ENCODE results near the gene LY6G5C. TPM values are rescaled to one million over a fixed set of nuclear protein-coding genes. Genes with fewer than 3 reads are reported as not detected.

Gene LY6G5C
- total RNA-seq, 4 donors from 2014 or later: 0.84 TPM; not detected in 3

GRCh38 chr6:31689249-31690110 is 8.6 kb upstream of the LY6G5C start:
- Histone ChIP-seq H3K36me3 (peaks cover 4 to 91% (median 5%) of the 10 kb centered on the region in 3 donors), H3K4me1 (no peaks in the 10 kb centered on the region), H3K27ac (no peak overlapping the region), H3K27me3 (no peaks in the 10 kb centered on the region), H3K4me3 (no peak overlapping the region), H3K9me3 (no peaks in the 10 kb centered on the region)
- WGBS, 2 donors: 74 to 76% methylated on average over 11 of the region's 11 CpGs
- DNase-seq (ENCODE audit: low spot score in 2 of 2): no peak
- peak in 1 of 5 experiments; percentile 27 for TF ChIP-seq CTCF (IDR thresholded peaks at IDR 0.05)
- TF ChIP-seq EP300 (IDR thresholded peaks at IDR 0.05): no peak

- H3K4me3 ChIP-seq: no peak overlapping the region
- no peak overlapping the region for H3K27ac ChIP-seq
- H3K27me3 ChIP-seq: no peaks in the 10 kb centered on the region
- H3K4me1 ChIP-seq: peaks cover 0 to 7% (median 3%) of the 10 kb centered on the region in 4 donors
- no peaks in the 10 kb centered on the region for H3K9me3 ChIP-seq
- TF ChIP-seq POLR2A (IDR thresholded peaks at IDR 0.05) (no peak), CTCF (IDR thresholded peaks at IDR 0.05) (no peak), EP300 (IDR thresholded peaks at IDR 0.05) (no peak)
- WGBS, 2 donors: 74 to 76% methylated on average over 13 to 14 of the region's 14 CpGs
- no peak for DNase-seq (ENCODE audit: low spot score in 2 of 2)
- H3K36me3 ChIP-seq: peaks cover 4 to 77% (median 5%) of the 10 kb centered on the region in 3 donors
These were observed 7.2 kb upstream of the LY6G5C start for GRCh38 chr6:31687860-31688693.

- DNase-seq (ENCODE audit: low spot score in 2 of 2): no peak
- WGBS, 2 donors: 77 to 81% methylated on average over 8 of the region's 8 CpGs
- no peaks in the 10 kb centered on the region for H3K27me3 ChIP-seq
- H3K4me1 ChIP-seq: peaks cover 0 to 15% (median 3%) of the 10 kb centered on the region in 4 donors
- no peaks in the 10 kb centered on the region for H3K9me3 ChIP-seq
- H3K4me3 ChIP-seq: no peak overlapping the region
- peaks cover 4 to 70% (median 5%) of the 10 kb centered on the region in 3 donors for H3K36me3 ChIP-seq
- no peak overlapping the region for H3K27ac ChIP-seq
- TF ChIP-seq EP300 (IDR thresholded peaks at IDR 0.05): no peak
These were observed 6.5 kb upstream of the LY6G5C start for GRCh38 chr6:31687321-31687720.

- no peak for DNase-seq (ENCODE audit: low spot score in 2 of 2)
- TF ChIP-seq EP300 (IDR thresholded peaks at IDR 0.05): no peak
- no peak for TF ChIP-seq POLR2A (IDR thresholded peaks at IDR 0.05)
- TF ChIP-seq CTCF (IDR thresholded peaks at IDR 0.05): no peak
- Histone ChIP-seq H3K9me3 (no peaks in the 10 kb centered on the region), H3K4me3 (no peak overlapping the region), H3K27me3 (no peaks in the 10 kb centered on the region), H3K4me1 (peaks cover 0 to 21% (median 3%) of the 10 kb centered on the region in 4 donors), H3K27ac (no peak overlapping the region), H3K36me3 (peaks cover 1 to 61% (median 4%) of the 10 kb centered on the region in 3 donors)
- 70 to 89% methylated on average over 5 of the region's 5 CpGs for WGBS, 2 donors
These were observed 5.6 kb upstream of the LY6G5C start for GRCh38 chr6:31686483-31686882.

GRCh38 chr6:31683591-31683990 is 2.7 kb upstream of the LY6G5C start:
- DNase-seq (ENCODE audit: low spot score in 2 of 2): no peak
- Histone ChIP-seq H3K36me3 (peaks cover 0 to 33% (median 4%) of the 10 kb centered on the region in 3 donors), H3K4me3 (peak overlapping the region in 2 of 4 donors; percentile 26 to 46), H3K27me3 (no peaks in the 10 kb centered on the region), H3K4me1 (peaks cover 0 to 35% (median 4%) of the 10 kb centered on the region in 4 donors), H3K9me3 (no peaks in the 10 kb centered on the region), H3K27ac (peak overlapping the region in 3 of 4 donors; percentile 30 to 77 (median 72))
- WGBS, 2 donors: 61 to 71% methylated on average over 13 of the region's 13 CpGs
- no peak for TF ChIP-seq CTCF (IDR thresholded peaks at IDR 0.05)
- no peak for TF ChIP-seq POLR2A (IDR thresholded peaks at IDR 0.05)
- TF ChIP-seq EP300 (IDR thresholded peaks at IDR 0.05): no peak

Measured in tibial nerve (tissue), 4 donors.